GM12875 (cell line): ENCODE results near the gene APCDD1L.

Experiments
- H3K4me3 ChIP-seq: one replicate; pipeline ENCODE4 v1.5.1; 2011; ENCODE audit warnings: low read depth, low read length, control low read depth
- CTCF ChIP-seq: IDR thresholded peaks from 2 replicates; pipeline ENCODE4 v1.5.1; 2011; ENCODE audit warnings: low read depth, mild to moderate bottlenecking, control low read depth, inconsistent platforms, low read length, moderate library complexity, borderline replicate concordance; ENCODE audit not compliant: insufficient read depth

APCDD1L gene

GRCh38 chr20:58521763-58522162 is 6.6 kb upstream of the APCDD1L start:
- no peak for TF ChIP-seq CTCF
- H3K4me3 ChIP-seq, result no peak overlapping the region

GRCh38 chr20:58519940-58520712 is 4.9 kb upstream of the APCDD1L start:
- H3K4me3 ChIP-seq, result no peak overlapping the region
- TF ChIP-seq CTCF, result no peak

GRCh38 chr20:58518896-58519593 is 3.8 kb upstream of the APCDD1L start:
- TF ChIP-seq CTCF, result no peak
- no peak overlapping the region for H3K4me3 ChIP-seq

GRCh38 chr20:58518387-58518786 is 3.2 kb upstream of the APCDD1L start:
- H3K4me3 ChIP-seq, result no peak overlapping the region
- TF ChIP-seq CTCF, result no peak

GRCh38 chr20:58514321-58515232 is 622 bp downstream of the APCDD1L start:
- no peak overlapping the region for H3K4me3 ChIP-seq
- no peak for TF ChIP-seq CTCF

GRCh38 chr20:58513580-58514285 is 1.5 kb downstream of the APCDD1L start:
- H3K4me3 ChIP-seq, result no peak overlapping the region
- no peak for TF ChIP-seq CTCF
